Measurements from ENCODE around the gene PARD3.

GRCh38 chr10:34802692-34803091 is 12.4 kb downstream of the PARD3 start:
- TF ChIP-seq POLR2A (IDR thresholded peaks at IDR 0.05), result no peak
- TF ChIP-seq, protein P1, sequence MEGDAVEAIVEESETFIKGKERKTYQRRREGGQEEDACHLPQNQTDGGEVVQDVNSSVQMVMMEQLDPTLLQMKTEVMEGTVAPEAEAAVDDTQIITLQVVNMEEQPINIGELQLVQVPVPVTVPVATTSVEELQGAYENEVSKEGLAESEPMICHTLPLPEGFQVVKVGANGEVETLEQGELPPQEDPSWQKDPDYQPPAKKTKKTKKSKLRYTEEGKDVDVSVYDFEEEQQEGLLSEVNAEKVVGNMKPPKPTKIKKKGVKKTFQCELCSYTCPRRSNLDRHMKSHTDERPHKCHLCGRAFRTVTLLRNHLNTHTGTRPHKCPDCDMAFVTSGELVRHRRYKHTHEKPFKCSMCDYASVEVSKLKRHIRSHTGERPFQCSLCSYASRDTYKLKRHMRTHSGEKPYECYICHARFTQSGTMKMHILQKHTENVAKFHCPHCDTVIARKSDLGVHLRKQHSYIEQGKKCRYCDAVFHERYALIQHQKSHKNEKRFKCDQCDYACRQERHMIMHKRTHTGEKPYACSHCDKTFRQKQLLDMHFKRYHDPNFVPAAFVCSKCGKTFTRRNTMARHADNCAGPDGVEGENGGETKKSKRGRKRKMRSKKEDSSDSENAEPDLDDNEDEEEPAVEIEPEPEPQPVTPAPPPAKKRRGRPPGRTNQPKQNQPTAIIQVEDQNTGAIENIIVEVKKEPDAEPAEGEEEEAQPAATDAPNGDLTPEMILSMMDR (IDR thresholded peaks at IDR 0.05), result no peak
